Skeletal muscle tissue (tissue), 4 donors: Measurements from ENCODE around the gene GINS3. TPM values are rescaled to one million over a fixed set of nuclear protein-coding genes. Genes with fewer than 3 reads are reported as not detected.

Experiments
- H3K27ac ChIP-seq: one replicate; pipeline ENCODE4 v1.7.0; 2013; ENCODE audit warnings: mild to moderate bottlenecking, low read depth, low read length, inconsistent platforms
- H3K27me3 ChIP-seq, 3 donors: one replicate each; pipeline ENCODE4 v1.7.0; 2013; ENCODE audit warnings: low read length in 3 of 3; ENCODE audit not compliant: control insufficient read depth in 3 of 3, insufficient read depth in 3 of 3
- H3K36me3 ChIP-seq, 3 donors: one replicate each; pipeline ENCODE4 v1.7.0; 2013; ENCODE audit warnings: low read length in 3 of 3; ENCODE audit not compliant: control insufficient read depth in 3 of 3, insufficient read depth in 3 of 3
- H3K4me1 ChIP-seq, 3 donors: one replicate each; pipeline ENCODE4 v1.7.0; 2013; ENCODE audit warnings: low read length in 3 of 3, mild to moderate bottlenecking in 3 of 3; ENCODE audit not compliant: control insufficient read depth in 3 of 3, insufficient read depth in 3 of 3
- H3K4me3 ChIP-seq, 3 donors: one replicate each; pipeline ENCODE4 v1.7.0; 2013; ENCODE audit warnings: low read length in 3 of 3
- H3K9ac ChIP-seq, 3 donors: one replicate each; pipeline ENCODE4 v1.7.0; 2013; ENCODE audit warnings: low read length in 3 of 3, mild to moderate bottlenecking in 3 of 3, moderate library complexity in 2 of 3, low read depth in 1 of 3
- H3K9me3 ChIP-seq, 3 donors: one replicate each; pipeline ENCODE4 v1.7.0; 2013; ENCODE audit warnings: low read length in 3 of 3; ENCODE audit not compliant: control insufficient read depth in 3 of 3
- total RNA-seq: library from RNA; depleted of rRNA; stranded (reverse); fragments of >200 nt; gene quantifications from one replicate; pipeline ENCODE4 v1.2.3, GENCODE V29; 2014
- donor health status: Osteomylitis.

The GINS3 gene
- total RNA-seq, 1 donor from 2014 or later = 6.3 TPM

DNA sequence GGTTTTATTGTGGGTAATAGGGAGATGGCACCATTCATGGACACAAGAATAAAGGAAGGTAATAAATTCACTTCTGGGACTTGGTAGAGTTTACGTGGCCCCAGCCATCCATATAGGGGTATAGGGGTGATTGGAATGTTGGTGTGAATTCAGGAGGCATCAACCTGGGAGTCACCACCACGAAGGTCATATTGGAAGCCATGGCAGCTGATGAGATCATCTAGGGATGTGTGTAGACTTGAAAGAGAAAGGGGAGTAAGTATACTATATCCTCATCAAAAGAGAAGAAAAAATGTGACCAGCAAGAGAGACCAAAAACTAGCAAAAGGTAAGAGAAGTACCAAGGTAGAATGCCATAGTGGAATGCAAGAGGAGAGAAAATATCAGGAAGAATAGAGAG lies 26.6 kb upstream of the GINS3 start:
- no peak overlapping the region for H3K27ac ChIP-seq
- no peak overlapping the region for H3K4me3 ChIP-seq
- H3K9ac ChIP-seq = no peak overlapping the region
- H3K36me3 ChIP-seq = no peaks in the 10 kb centered on the region
- H3K4me1 ChIP-seq = no peaks in the 10 kb centered on the region
- H3K9me3 ChIP-seq = no peaks in the 10 kb centered on the region
- no peaks in the 10 kb centered on the region for H3K27me3 ChIP-seq

DNA sequence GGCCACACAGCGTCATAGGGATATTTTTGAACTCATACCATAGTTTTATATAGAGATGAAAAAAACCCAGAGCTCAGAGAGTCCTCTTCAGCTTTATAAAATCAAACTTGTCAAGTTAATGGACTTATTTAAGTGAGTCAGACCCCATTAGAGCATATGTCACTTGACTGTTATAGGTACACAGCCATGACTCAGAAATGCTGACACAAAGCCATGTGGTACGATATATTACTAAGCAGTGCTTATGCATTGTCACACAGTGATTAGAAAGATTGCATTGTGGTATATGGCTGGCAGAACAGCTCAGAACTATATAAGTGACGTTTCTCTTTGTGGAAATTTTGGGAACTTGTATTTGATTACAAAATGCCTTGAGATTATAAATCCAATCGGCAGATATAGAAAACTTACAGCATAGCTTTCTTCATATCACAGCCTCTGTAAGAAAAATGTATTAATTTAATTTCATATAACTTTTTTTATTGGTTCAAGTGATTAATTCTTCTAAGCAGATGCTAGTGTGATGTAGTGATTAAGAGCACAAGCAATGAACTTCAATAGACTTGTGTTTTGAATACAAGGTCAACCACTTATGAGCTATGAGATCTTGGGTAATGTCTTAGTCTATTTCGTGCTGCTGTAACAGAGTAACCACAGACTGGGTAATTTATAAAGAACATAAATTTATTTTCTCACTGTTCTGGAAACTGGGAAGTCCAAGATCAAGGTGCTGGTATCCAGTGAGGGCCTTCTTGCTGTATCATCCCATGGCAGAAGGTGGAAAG lies 25.8 kb upstream of the GINS3 start:
- no peaks in the 10 kb centered on the region for H3K27me3 ChIP-seq
- no peak overlapping the region for H3K4me3 ChIP-seq
- H3K36me3 ChIP-seq = no peaks in the 10 kb centered on the region
- no peaks in the 10 kb centered on the region for H3K9me3 ChIP-seq
- H3K4me1 ChIP-seq = no peaks in the 10 kb centered on the region
- H3K27ac ChIP-seq = no peak overlapping the region
- no peak overlapping the region for H3K9ac ChIP-seq

DNA sequence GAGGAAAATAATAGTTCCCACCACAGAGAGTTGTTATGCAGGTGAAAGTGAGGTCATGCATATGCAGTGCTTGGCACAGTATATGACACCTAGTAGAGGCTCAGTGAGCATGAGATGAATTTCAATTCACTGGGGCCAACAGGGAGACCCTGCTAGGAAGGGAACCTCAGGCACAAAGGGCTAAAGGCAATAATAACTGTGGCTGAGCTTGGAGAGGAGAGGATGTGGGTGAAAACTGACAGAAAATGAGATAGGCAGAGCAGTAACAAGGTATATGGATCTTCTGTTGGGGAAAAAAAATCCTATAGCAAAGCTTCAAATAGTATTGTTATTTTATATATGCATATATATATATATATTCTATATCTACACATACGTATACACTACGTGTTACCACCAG lies 25.0 kb upstream of the GINS3 start:
- no peaks in the 10 kb centered on the region for H3K4me1 ChIP-seq
- H3K27ac ChIP-seq = no peak overlapping the region
- H3K4me3 ChIP-seq = no peak overlapping the region
- no peak overlapping the region for H3K9ac ChIP-seq
- no peaks in the 10 kb centered on the region for H3K9me3 ChIP-seq
- H3K27me3 ChIP-seq = no peaks in the 10 kb centered on the region
- no peaks in the 10 kb centered on the region for H3K36me3 ChIP-seq

DNA sequence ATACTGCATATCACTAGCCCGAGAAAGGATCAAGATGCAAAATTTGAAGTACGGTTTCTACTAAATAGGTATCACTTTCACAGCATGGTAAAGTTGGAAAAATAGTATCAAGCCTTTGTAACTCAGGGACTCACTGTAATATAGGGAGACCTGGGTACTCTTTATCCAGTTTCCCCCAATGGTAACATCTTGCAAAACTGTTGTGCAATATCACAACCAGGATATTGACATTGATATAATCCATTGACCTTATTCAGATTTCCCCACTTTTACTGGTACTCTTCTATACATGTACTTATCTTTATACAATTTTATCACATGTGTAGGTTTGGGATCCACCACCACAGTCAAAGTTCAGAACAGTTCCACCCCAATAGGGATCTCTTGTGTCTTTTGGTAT lies 20.4 kb upstream of the GINS3 start:
- Histone ChIP-seq H3K9ac (no peak overlapping the region), H3K36me3 (no peaks in the 10 kb centered on the region), H3K4me3 (no peak overlapping the region), H3K27me3 (no peaks in the 10 kb centered on the region), H3K9me3 (no peaks in the 10 kb centered on the region), H3K4me1 (no peaks in the 10 kb centered on the region), H3K27ac (no peak overlapping the region)

DNA sequence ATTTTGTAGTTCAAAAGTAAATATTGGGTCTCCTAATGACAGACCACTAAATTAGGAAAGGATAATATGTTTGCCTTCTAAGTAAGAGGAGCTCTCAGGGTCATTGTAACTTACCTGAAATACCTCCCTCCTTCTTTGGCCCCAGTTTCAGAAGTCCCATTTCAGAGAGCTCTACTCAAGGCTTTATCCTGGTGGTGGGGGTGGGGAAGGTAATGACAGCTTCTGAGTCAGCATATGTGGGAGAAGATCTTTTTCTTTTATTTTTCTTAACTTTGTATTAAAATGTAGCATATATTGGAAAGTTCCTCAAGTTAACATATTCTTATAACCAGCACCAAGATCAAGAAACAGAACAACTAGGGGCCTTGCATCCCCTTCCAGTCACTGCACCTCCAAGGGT lies 16.9 kb upstream of the GINS3 start:
- H3K4me1 ChIP-seq = no peaks in the 10 kb centered on the region

DNA sequence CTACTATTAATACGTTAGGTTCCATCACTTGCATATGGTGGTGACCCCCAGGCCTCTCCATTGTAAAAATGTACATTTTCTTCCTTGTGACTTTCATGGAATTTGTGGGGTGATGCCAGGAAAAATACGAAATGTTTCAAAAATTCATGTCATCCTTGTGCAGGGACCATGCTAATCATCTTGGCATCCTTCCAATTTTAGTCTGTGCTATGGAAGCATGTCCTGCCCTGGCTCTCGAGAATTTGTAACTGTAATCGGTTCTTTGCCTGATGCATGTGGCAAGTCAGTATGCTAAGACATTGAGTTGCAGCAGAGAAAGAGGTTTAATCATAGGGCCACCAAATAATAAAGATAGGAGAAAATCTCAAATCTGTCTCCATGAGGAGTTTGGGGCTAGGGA lies 14.3 kb upstream of the GINS3 start:
- Histone ChIP-seq H3K9me3 (no peaks in the 10 kb centered on the region), H3K27me3 (no peaks in the 10 kb centered on the region), H3K36me3 (no peaks in the 10 kb centered on the region), H3K27ac (no peak overlapping the region), H3K9ac (no peak overlapping the region), H3K4me3 (no peak overlapping the region), H3K4me1 (no peaks in the 10 kb centered on the region)

More for the DNA sequence above, 16.9 kb upstream of the GINS3 start:
- no peak overlapping the region for H3K27ac ChIP-seq
- no peaks in the 10 kb centered on the region for H3K27me3 ChIP-seq
- H3K9me3 ChIP-seq = no peaks in the 10 kb centered on the region
- H3K9ac ChIP-seq = no peak overlapping the region
- no peak overlapping the region for H3K4me3 ChIP-seq
- H3K36me3 ChIP-seq = no peaks in the 10 kb centered on the region

DNA sequence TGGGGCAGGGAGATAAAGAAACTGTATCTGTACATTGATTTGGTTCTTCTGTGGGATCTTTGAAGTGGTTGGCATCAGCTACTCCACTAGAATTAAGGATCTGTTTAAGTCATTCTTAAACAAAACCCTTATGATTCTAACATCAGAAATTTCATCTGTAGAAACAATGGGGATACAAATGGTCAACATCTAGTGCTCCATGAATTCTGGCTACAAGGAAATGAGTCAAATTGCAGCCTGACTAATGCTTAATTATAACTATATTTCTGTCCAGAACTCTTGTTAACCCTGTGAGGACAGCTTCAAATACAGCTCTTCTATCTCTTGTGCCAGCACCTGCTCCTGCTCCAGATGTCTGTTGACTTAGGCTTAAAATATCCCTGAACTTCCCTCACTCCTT lies 13.9 kb upstream of the GINS3 start:
- Histone ChIP-seq H3K4me3 (no peak overlapping the region), H3K9ac (no peak overlapping the region), H3K27me3 (no peaks in the 10 kb centered on the region), H3K9me3 (no peaks in the 10 kb centered on the region), H3K27ac (no peak overlapping the region), H3K4me1 (no peaks in the 10 kb centered on the region), H3K36me3 (no peaks in the 10 kb centered on the region)

DNA sequence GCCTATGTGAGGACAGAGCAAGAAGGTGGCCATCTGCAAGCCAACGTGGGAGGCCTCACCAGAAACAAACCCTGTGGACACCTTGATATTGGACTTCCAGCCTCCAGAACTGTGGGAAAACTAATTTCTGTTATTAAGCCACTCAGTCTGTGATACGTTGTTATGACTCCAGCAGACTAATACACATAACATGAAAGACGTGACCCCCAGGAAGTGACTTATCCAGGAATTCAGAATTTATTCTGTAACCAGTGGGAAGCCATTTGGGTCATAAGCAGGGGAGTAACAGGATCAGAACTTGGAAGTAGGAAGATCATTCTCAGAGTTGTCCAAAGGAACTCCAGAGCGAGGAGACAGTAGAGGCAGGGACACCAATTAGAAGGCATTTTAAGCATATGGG lies 12.5 kb upstream of the GINS3 start:
- Histone ChIP-seq H3K27ac (no peak overlapping the region), H3K4me3 (no peak overlapping the region), H3K36me3 (no peaks in the 10 kb centered on the region), H3K9ac (no peak overlapping the region), H3K4me1 (no peaks in the 10 kb centered on the region), H3K9me3 (no peaks in the 10 kb centered on the region), H3K27me3 (no peaks in the 10 kb centered on the region)

DNA sequence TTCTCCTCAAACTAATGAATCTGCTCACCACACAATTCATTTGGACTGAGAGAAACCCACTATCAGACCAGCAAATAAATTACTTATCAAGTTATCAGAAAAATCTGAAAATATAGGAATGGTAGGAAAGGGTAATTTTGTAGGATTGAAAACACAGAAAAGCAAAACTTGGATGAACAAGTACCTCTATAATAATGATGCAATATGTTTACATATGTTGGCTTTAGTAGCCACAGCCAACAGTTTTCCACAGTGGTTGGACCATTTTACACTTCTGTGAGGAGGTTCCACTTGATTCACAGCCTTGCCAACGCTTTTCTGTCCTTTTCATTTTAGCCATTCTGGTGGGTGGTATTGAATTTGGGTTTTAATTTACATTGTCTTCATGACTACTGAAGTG lies 10.6 kb upstream of the GINS3 start:
- Histone ChIP-seq H3K4me3 (no peak overlapping the region), H3K9ac (no peak overlapping the region), H3K4me1 (no peaks in the 10 kb centered on the region), H3K9me3 (no peaks in the 10 kb centered on the region), H3K27ac (no peak overlapping the region), H3K27me3 (no peaks in the 10 kb centered on the region), H3K36me3 (no peaks in the 10 kb centered on the region)

DNA sequence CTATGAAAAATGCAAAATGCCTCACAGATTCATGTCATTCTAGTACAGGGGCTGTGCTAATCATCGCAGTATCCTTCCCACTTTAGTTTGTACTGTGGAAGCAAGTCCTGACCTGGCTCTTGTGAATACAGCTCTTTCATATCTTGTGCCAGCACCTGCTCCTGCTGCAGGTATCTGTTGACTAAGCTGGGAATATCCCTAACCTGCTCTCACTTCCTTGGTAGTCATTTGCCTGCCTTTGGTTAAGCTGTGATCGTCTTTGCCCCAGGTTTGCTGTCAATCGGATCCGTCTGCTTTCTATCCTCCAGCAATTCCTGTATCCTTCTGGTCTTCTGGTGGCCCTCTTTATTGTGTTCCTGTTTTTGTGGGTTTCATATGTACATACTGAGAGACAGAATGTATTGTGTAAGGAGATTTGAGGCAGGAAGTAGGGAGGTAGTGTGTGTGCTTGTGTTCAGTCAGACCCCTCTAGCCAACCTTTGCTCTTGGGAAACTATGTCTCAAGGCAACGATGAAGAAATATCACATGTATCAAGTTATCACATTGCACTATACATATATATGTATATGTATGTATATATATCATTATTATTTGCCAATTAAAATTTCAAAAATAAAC lies 7.7 kb upstream of the GINS3 start:
- H3K4me1 ChIP-seq = no peaks in the 10 kb centered on the region
- no peaks in the 10 kb centered on the region for H3K27me3 ChIP-seq
- no peak overlapping the region for H3K27ac ChIP-seq
- no peak overlapping the region for H3K9ac ChIP-seq
- H3K9me3 ChIP-seq = no peaks in the 10 kb centered on the region
- no peak overlapping the region for H3K4me3 ChIP-seq
- no peaks in the 10 kb centered on the region for H3K36me3 ChIP-seq
